OCI-LY7 (cell line): Measurements from ENCODE around the gene SARDH. TPM values are rescaled to one million over a fixed set of nuclear protein-coding genes. Genes with fewer than 3 reads are reported as not detected.

Experiments used
- BruUV-seq: library from RNA; stranded (reverse); fragments of 400-500 nt; replicated peaks from 2 replicates; lab custom pipeline; 2021; lab: Mats Ljungman, UMichigan
- CTCF ChIA-PET: fragments of 300-600 bp; sonication (Branson Sonifier 250); formaldehyde crosslinking; loops from one replicate; lab custom pipeline; 2022; ENCODE audit warnings: antibody characterized with exemption; ENCODE audit not compliant: unreplicated experiment; lab: Charles Lee
- POLR2A ChIA-PET: fragments of 300-600 bp; sonication (Branson Sonifier 250); formaldehyde crosslinking; loops from one replicate; lab custom pipeline; 2022; ENCODE audit warnings: antibody characterized with exemption; lab: Charles Lee
- DNase-seq: peaks from one replicate; pipeline ENCODE4 v3.0.0-alpha.2; 2015; ENCODE audit warnings: low spot score
- H2AFZ ChIP-seq: fragments of 200-600 bp; sonication (generic), shearing (Covaris generic); 2 replicates; pipeline ENCODE4 v1.6.1; 2014; ENCODE audit warnings: mild to moderate bottlenecking, antibody characterized with exemption, low read length, moderate library complexity
- H3K27ac ChIP-seq: fragments of 200-600 bp; sonication (generic); 2 replicates; pipeline ENCODE4 v1.5.1; 2014; ENCODE audit warnings: mixed run types, low read depth, mild to moderate bottlenecking, moderate library complexity, low read length, inconsistent platforms; ENCODE audit not compliant: poor library complexity, severe bottlenecking
- H3K36me3 ChIP-seq: fragments of 200-600 bp; sonication (generic); 2 replicates; pipeline ENCODE4 v1.6.1; 2014; ENCODE audit warnings: mild to moderate bottlenecking, antibody characterized with exemption, low read length, moderate library complexity, mixed read lengths; ENCODE audit not compliant: insufficient read depth
- H3K4me1 ChIP-seq: fragments of 200-600 bp; sonication (generic); 2 replicates; pipeline ENCODE4 v1.5.1; 2014; ENCODE audit warnings: mild to moderate bottlenecking, low read length; ENCODE audit not compliant: insufficient read depth, poor library complexity, severe bottlenecking
- H3K4me2 ChIP-seq: fragments of 200-600 bp; sonication (generic); 2 replicates; pipeline ENCODE4 v1.6.1; 2014; ENCODE audit warnings: mild to moderate bottlenecking, low read length
- H3K4me3 ChIP-seq: fragments of 200-600 bp; sonication (generic); 2 replicates; pipeline ENCODE4 v1.5.1; 2014; ENCODE audit warnings: mild to moderate bottlenecking, low read depth, low read length; ENCODE audit not compliant: poor library complexity, severe bottlenecking
- H3K79me2 ChIP-seq: fragments of 200-600 bp; sonication (generic); 2 replicates; pipeline ENCODE4 v1.6.1; 2016; ENCODE audit warnings: low read depth, mild to moderate bottlenecking, low read length, moderate library complexity, mixed read lengths; ENCODE audit not compliant: insufficient read depth
- H3K9me2 ChIP-seq: fragments of 200-600 bp; sonication (generic); 2 replicates; pipeline ENCODE4 v1.6.1; 2016; ENCODE audit warnings: mild to moderate bottlenecking, low read length, mixed read lengths; ENCODE audit not compliant: insufficient read depth
- H3K9me3 ChIP-seq: fragments of 200-600 bp; sonication (generic); 2 replicates; pipeline ENCODE4 v1.6.1; 2014; ENCODE audit warnings: mild to moderate bottlenecking, mixed run types, low read length, mixed read lengths
- H4K20me1 ChIP-seq: fragments of 200-600 bp; sonication (generic); 2 replicates; pipeline ENCODE4 v1.6.1; 2014; ENCODE audit warnings: mild to moderate bottlenecking, antibody characterized with exemption, low read length, moderate library complexity, mixed read lengths; ENCODE audit not compliant: insufficient read depth
- CTCF ChIP-seq: fragments of 200-600 bp; sonication (generic); conservative IDR thresholded peaks from 2 replicates; pipeline ENCODE4 v1.5.1; 2014; ENCODE audit warnings: mild to moderate bottlenecking, antibody characterized with exemption, low read length, moderate library complexity, mixed read lengths
- EZH2phosphoT487 ChIP-seq: fragments of 200-600 bp; sonication (generic); IDR thresholded peaks from 2 replicates; pipeline ENCODE4 v1.6.1; 2018; ENCODE audit warnings: low read depth, borderline replicate concordance, mild to moderate bottlenecking, mixed run types, antibody characterized with exemption, low read length, moderate library complexity, mixed read lengths
- intact Hi-C: fragments of 100-400 bp; cut with micrococcal nuclease; formaldehyde crosslinking; loops from one replicate; pipeline ENCODE4 v1.10.0; 2022; ENCODE audit not compliant: unreplicated experiment
- total RNA-seq, 2 experiments: library from RNA; depleted of rRNA in 1 of 2; stranded (reverse); fragments of >200 nt in 1 of 2; shearing (Covaris generic) in 1 of 2; gene quantifications; 2 replicates each; pipeline ENCODE4 v1.2.3, GENCODE V29; 2014 to 2022

The SARDH gene
- total RNA-seq, 2 experiments from 2014 or later = 42.8 to 60.8 TPM

- peaks cover 50% of the 10 kb centered on the region for H3K36me3 ChIP-seq
- H3K9me2 ChIP-seq = no peaks in the 10 kb centered on the region
- CTCF ChIA-PET = no interaction called here
- DNase-seq = no peak
- TF ChIP-seq CTCF = no peak
- no peak for TF ChIP-seq EZH2phosphoT487
- no peaks in the 10 kb centered on the region for H4K20me1 ChIP-seq
- intact Hi-C loops = no loop called here
- BruUV-seq = no TSS peak
- POLR2A ChIA-PET = no interaction called here
- no peak overlapping the region for H3K4me3 ChIP-seq
- no peak overlapping the region for H3K27ac ChIP-seq
- H3K9me3 ChIP-seq = 0 out of 2 replicates have a peak, but pooled peaks cover 6% of the 10 kb centered on the region
- H3K4me2 ChIP-seq = no peak overlapping the region
- no peaks in the 10 kb centered on the region for H3K79me2 ChIP-seq
- no peaks in the 10 kb centered on the region for H3K4me1 ChIP-seq
- H2AFZ ChIP-seq = no peak overlapping the region
These were observed 67.7 kb downstream of the SARDH start for GRCh38 chr9:133670466-133670865.

GRCh38 chr9:133669182-133669801 is 68.9 kb downstream of the SARDH start:
- DNase-seq = no peak
- ChIA-PET POLR2A (no interaction called here), CTCF (no interaction called here)
- intact Hi-C loops = no loop called here
- 0 out of 2 replicates have a peak, but pooled peaks cover 6% of the 10 kb centered on the region for H3K9me3 ChIP-seq
- peaks cover 45% of the 10 kb centered on the region for H3K36me3 ChIP-seq
- H3K9me2 ChIP-seq = no peaks in the 10 kb centered on the region
- no peak overlapping the region for H3K4me3 ChIP-seq
- no peak overlapping the region for H2AFZ ChIP-seq
- no peaks in the 10 kb centered on the region for H3K79me2 ChIP-seq
- TF ChIP-seq CTCF (no peak), EZH2phosphoT487 (no peak)
- H3K4me1 ChIP-seq = no peaks in the 10 kb centered on the region
- H3K27ac ChIP-seq = no peak overlapping the region
- H3K4me2 ChIP-seq = no peak overlapping the region
- no TSS peak for BruUV-seq
- no peaks in the 10 kb centered on the region for H4K20me1 ChIP-seq

- no peaks in the 10 kb centered on the region for H3K4me1 ChIP-seq
- intact Hi-C loops = no loop called here
- CTCF ChIA-PET = no interaction called here
These were observed 70.2 kb downstream of the SARDH start for GRCh38 chr9:133667759-133668450.

More at GRCh38 chr9:133667759-133668450, 70.2 kb downstream of the SARDH start:
- no TSS peak for BruUV-seq
- Histone ChIP-seq H3K4me3 (no peak overlapping the region), H4K20me1 (no peaks in the 10 kb centered on the region), H3K36me3 (peaks cover 38% of the 10 kb centered on the region), H3K27ac (no peak overlapping the region), H3K4me2 (no peak overlapping the region), H3K9me3 (0 out of 2 replicates have a peak, but pooled peaks cover 6% of the 10 kb centered on the region), H3K79me2 (no peaks in the 10 kb centered on the region), H2AFZ (no peak overlapping the region), H3K9me2 (no peaks in the 10 kb centered on the region)
- POLR2A ChIA-PET = no interaction called here
- no peak for DNase-seq
- TF ChIP-seq EZH2phosphoT487 (no peak), CTCF (no peak)
